Neural progenitor cell (in vitro differentiated cells): ENCODE measurements around the gene DMAC2L. TPM values are rescaled to one million over a fixed set of nuclear protein-coding genes. Genes with fewer than 3 reads are reported as not detected.

ENCODE experiments used
- DNase-seq: peaks from one replicate; pipeline ENCODE4 v3.0.0-alpha.2; 2016; ENCODE audit warnings: low spot score
- H2AFZ ChIP-seq: fragments of 200-600 bp; sonication (generic); replicated peaks from 2 replicates; pipeline ENCODE4 v1.6.1; 2016; ENCODE audit warnings: antibody characterized with exemption
- H3F3A ChIP-seq: fragments of 200-600 bp; sonication (generic); 2 replicates; pipeline ENCODE4 v1.6.1; 2016; ENCODE audit warnings: antibody characterized with exemption, low read depth
- H3K27ac ChIP-seq: fragments of 200-600 bp; sonication (generic); 2 replicates; pipeline ENCODE4 v1.5.1; 2016; ENCODE audit warnings: mild to moderate bottlenecking
- H3K27me3 ChIP-seq: fragments of 200-600 bp; sonication (generic); 2 replicates; pipeline ENCODE4 v1.6.1; 2016; ENCODE audit warnings: mild to moderate bottlenecking, moderate library complexity
- H3K36me3 ChIP-seq: fragments of 200-600 bp; sonication (generic); 2 replicates; pipeline ENCODE4 v1.5.1; 2016
- H3K4me1 ChIP-seq: fragments of 200-600 bp; sonication (generic); 2 replicates; pipeline ENCODE4 v1.6.1; 2016; ENCODE audit warnings: mixed run types
- H3K4me2 ChIP-seq: fragments of 200-600 bp; sonication (generic); 2 replicates; pipeline ENCODE4 v1.6.1; 2016
- H3K4me3 ChIP-seq: fragments of 200-600 bp; sonication (generic); 2 replicates; pipeline ENCODE4 v1.5.1; 2016
- H3K79me2 ChIP-seq: fragments of 200-600 bp; sonication (generic); 2 replicates; pipeline ENCODE4 v1.6.1; 2016; ENCODE audit warnings: low read depth
- H3K9ac ChIP-seq: fragments of 200-600 bp; sonication (generic); 2 replicates; pipeline ENCODE4 v1.6.1; 2016
- H3K9me3 ChIP-seq: fragments of 200-600 bp; sonication (generic); 2 replicates; pipeline ENCODE4 v1.5.1; 2016; ENCODE audit warnings: low read depth
- H4K20me1 ChIP-seq: fragments of 200-600 bp; sonication (generic); 2 replicates; pipeline ENCODE4 v1.6.1; 2016; ENCODE audit warnings: low read depth
- H3K27ac Mint-ChIP-seq: 3 replicates; pipeline ENCODE4 v1.8.0; 2021; ENCODE audit warnings: mixed read lengths
- H3K27me3 Mint-ChIP-seq: 2 replicates; pipeline ENCODE4 v1.8.0; 2022; ENCODE audit warnings: low read depth, mild to moderate bottlenecking, inconsistent platforms, moderate library complexity, mixed read lengths; ENCODE audit not compliant: insufficient read depth
- H3K36me3 Mint-ChIP-seq: 3 replicates; pipeline ENCODE4 v1.8.0; 2021; ENCODE audit warnings: mixed read lengths
- H3K4me1 Mint-ChIP-seq: 3 replicates; pipeline ENCODE4 v1.8.0; 2021; ENCODE audit warnings: mixed read lengths
- H3K4me3 Mint-ChIP-seq: 3 replicates; pipeline ENCODE4 v1.8.0; 2021; ENCODE audit warnings: mild to moderate bottlenecking, moderate library complexity, mixed read lengths
- H3K9me3 Mint-ChIP-seq: 3 replicates; pipeline ENCODE4 v1.8.0; 2020; ENCODE audit warnings: mixed read lengths
- EZH2 ChIP-seq: fragments of 200-600 bp; sonication (generic); IDR thresholded peaks from 2 replicates; pipeline ENCODE4 v1.6.1; 2017; ENCODE audit warnings: antibody characterized with exemption, mild to moderate bottlenecking, moderate library complexity
- EZH2phosphoT487 ChIP-seq: fragments of 200-600 bp; sonication (generic); IDR thresholded peaks from 2 replicates; pipeline ENCODE4 v1.6.1; 2017; ENCODE audit warnings: antibody characterized with exemption
- total RNA-seq: library from RNA; depleted of rRNA; stranded (reverse); fragments of >200 nt; gene quantifications from 2 replicates; pipeline ENCODE4 v1.2.3, GENCODE V29; 2015; ENCODE audit warnings: low replicate concordance
- TF ChIP-seq, protein P1 (sequence below): fragments of 200-600 bp; sonication (generic); IDR thresholded peaks from 2 replicates; pipeline ENCODE4 v1.5.1; 2017; ENCODE audit warnings: antibody characterized with exemption, mild to moderate bottlenecking

The DMAC2L gene
- total RNA-seq, 1 donor from 2014 or later = 17.6 TPM

DNA sequence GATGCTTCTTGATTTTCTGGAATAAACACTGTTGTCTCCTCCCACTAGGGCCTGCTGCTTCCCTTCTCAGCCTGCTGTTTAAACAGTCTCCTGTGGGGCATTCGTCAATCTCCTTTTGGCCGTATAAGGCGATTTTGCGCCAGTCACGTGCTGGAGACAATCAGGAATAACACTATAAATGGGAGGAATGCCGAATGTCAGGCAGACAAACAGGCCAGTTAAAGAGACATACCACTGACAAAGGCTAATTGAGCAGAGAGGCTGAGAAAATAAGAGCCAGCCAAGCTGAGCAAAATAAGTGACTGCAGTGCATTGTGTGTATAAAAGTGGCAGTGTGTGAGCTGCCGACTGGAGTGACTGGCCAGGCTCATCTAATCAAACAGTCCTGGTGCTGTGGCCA is 23.3 kb downstream of the DMAC2L start:
- H3K4me3 Mint-ChIP-seq = peak overlapping the region; percentile 66
- TF ChIP-seq EZH2 = no peak
- no peak for TF ChIP-seq EZH2phosphoT487
- TF ChIP-seq, protein P1, sequence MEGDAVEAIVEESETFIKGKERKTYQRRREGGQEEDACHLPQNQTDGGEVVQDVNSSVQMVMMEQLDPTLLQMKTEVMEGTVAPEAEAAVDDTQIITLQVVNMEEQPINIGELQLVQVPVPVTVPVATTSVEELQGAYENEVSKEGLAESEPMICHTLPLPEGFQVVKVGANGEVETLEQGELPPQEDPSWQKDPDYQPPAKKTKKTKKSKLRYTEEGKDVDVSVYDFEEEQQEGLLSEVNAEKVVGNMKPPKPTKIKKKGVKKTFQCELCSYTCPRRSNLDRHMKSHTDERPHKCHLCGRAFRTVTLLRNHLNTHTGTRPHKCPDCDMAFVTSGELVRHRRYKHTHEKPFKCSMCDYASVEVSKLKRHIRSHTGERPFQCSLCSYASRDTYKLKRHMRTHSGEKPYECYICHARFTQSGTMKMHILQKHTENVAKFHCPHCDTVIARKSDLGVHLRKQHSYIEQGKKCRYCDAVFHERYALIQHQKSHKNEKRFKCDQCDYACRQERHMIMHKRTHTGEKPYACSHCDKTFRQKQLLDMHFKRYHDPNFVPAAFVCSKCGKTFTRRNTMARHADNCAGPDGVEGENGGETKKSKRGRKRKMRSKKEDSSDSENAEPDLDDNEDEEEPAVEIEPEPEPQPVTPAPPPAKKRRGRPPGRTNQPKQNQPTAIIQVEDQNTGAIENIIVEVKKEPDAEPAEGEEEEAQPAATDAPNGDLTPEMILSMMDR = no peak
- no peaks in the 10 kb centered on the region for H3K36me3 ChIP-seq
- H3K4me3 ChIP-seq = no peak overlapping the region
- no peaks in the 10 kb centered on the region for H3K79me2 ChIP-seq
- no peak overlapping the region for H2AFZ ChIP-seq
- peaks cover 16% of the 10 kb centered on the region for H3K4me1 Mint-ChIP-seq
- no peaks in the 10 kb centered on the region for H3K9me3 ChIP-seq
- peak overlapping the region; percentile 47 for H3K4me2 ChIP-seq
- H3K27ac Mint-ChIP-seq = peak overlapping the region; percentile 95
- H3K9me3 Mint-ChIP-seq = no peaks in the 10 kb centered on the region
- no peaks in the 10 kb centered on the region for H3K36me3 Mint-ChIP-seq
- no peak overlapping the region for H3K9ac ChIP-seq
- peaks cover 28% of the 10 kb centered on the region for H3F3A ChIP-seq
- H3K4me1 ChIP-seq = peaks cover 24% of the 10 kb centered on the region
- H3K27ac ChIP-seq = peak overlapping the region; percentile 86
- DNase-seq = peak; percentile 89
- no peaks in the 10 kb centered on the region for H3K27me3 ChIP-seq
- H4K20me1 ChIP-seq = no peaks in the 10 kb centered on the region
- no peaks in the 10 kb centered on the region for H3K27me3 Mint-ChIP-seq

DNA sequence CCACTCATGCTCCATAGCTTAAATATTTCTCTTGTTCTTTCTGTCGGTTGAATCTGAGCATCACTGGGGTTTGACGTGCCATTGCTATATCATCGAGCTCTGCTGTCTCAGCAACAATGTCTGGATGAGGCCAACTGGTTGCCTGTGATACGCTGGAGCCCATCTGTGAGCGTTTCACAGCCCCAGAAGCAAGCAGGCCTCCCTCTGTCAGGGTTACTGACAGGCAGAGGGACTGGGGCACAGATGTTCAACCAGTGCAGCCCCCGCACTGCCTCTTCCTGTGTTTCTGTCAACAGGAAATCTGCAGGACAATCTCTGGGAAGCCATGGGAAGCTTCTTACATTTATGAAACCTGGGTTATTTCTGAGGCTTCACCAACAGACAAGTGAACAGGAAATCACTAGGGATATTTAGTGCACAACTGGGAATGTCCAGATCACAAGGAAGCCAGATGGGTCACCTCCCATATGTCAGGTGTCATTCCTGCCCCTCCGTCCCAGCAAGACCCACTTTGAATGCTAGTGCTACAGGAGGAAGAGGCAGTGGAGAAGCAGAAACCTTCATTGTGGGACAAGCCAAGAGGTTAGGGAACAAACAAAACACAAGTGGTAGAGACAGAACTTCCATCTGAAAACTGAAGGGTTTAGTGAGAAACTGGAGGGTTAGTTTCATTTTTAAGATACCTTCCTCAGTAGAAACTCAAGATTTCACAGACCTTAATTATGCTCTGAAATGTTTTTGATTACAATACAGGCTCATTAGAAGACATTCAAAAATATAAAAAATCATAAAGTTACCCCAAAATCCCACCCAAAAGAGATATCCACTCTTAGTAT is 24.1 kb downstream of the DMAC2L start:
- peak overlapping the region; percentile 95 for H3K27ac Mint-ChIP-seq
- no peak overlapping the region for H3K9ac ChIP-seq
- H3K79me2 ChIP-seq = no peaks in the 10 kb centered on the region
- H3K36me3 ChIP-seq = no peaks in the 10 kb centered on the region
- H3K4me2 ChIP-seq = peak overlapping the region; percentile 47
- DNase-seq = peak; percentile 42
- H3K9me3 ChIP-seq = no peaks in the 10 kb centered on the region
- no peaks in the 10 kb centered on the region for H3K27me3 ChIP-seq
- peak overlapping the region; percentile 86 for H3K27ac ChIP-seq
- no peaks in the 10 kb centered on the region for H3K36me3 Mint-ChIP-seq
- H3K4me3 ChIP-seq = no peak overlapping the region
- TF ChIP-seq EZH2phosphoT487 (no peak), EZH2 (no peak)
- TF ChIP-seq, protein P1 = no peak
- peaks cover 16% of the 10 kb centered on the region for H3K4me1 Mint-ChIP-seq
- peak overlapping the region; percentile 67 for H3K4me3 Mint-ChIP-seq
- no peaks in the 10 kb centered on the region for H3K9me3 Mint-ChIP-seq
- no peak overlapping the region for H2AFZ ChIP-seq
- H3K27me3 Mint-ChIP-seq = no peaks in the 10 kb centered on the region
- no peaks in the 10 kb centered on the region for H4K20me1 ChIP-seq
- H3F3A ChIP-seq = peaks cover 28% of the 10 kb centered on the region
- peaks cover 24% of the 10 kb centered on the region for H3K4me1 ChIP-seq

DNA sequence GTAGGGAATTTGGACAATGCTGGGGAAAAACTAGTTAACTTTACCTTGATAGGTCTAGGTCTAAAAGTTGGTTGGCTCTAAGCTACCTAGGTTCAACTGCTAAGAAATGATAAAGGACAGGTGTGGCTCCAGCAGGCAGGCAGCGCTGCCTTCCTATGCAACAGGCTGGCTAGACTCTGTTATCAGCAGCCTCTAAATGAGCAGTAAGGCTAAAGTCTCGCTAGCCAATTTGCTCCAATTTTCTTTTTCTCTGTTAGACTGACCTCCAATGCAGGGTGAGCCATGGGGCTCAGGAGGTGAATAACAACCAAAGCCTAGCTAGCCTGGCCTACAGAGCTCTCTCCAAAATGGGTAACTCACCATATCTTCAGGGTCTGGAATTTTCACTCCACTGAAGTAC is 26.5 kb downstream of the DMAC2L start:
- Mint-ChIP-seq H3K27ac (no peak overlapping the region), H3K36me3 (no peaks in the 10 kb centered on the region), H3K27me3 (no peaks in the 10 kb centered on the region), H3K4me3 (no peak overlapping the region), H3K4me1 (peaks cover 21% of the 10 kb centered on the region), H3K9me3 (no peaks in the 10 kb centered on the region)
- H3K9me3 ChIP-seq = no peaks in the 10 kb centered on the region
- H3K27me3 ChIP-seq = no peaks in the 10 kb centered on the region
- H3K4me3 ChIP-seq = no peak overlapping the region
- H3K27ac ChIP-seq = no peak overlapping the region
- H3K9ac ChIP-seq = no peak overlapping the region
- no peak for DNase-seq
- peaks cover 35% of the 10 kb centered on the region for H3K4me1 ChIP-seq
- H4K20me1 ChIP-seq = no peaks in the 10 kb centered on the region
- no peak overlapping the region for H3K4me2 ChIP-seq
- no peaks in the 10 kb centered on the region for H3K79me2 ChIP-seq
- H2AFZ ChIP-seq = no peak overlapping the region
- H3F3A ChIP-seq = peaks cover 28% of the 10 kb centered on the region
- no peaks in the 10 kb centered on the region for H3K36me3 ChIP-seq
- TF ChIP-seq, protein P1 = no peak
- TF ChIP-seq EZH2 (no peak), EZH2phosphoT487 (no peak)
